Panc1 (cell line): ENCODE results near the gene COPB1. TPM values are rescaled to one million over a fixed set of nuclear protein-coding genes. Genes with fewer than 3 reads are reported as not detected.
A peak's percentile ranks its signal among the peaks of the same experiment; 100 is the strongest.

Experiments
- ATAC-seq: fragments of 200-7000 bp; cut with Tn5 transposase; 2 replicates; pipeline ENCODE4 v1.9.1; 2020; ENCODE audit warnings: mild to moderate bottlenecking, moderate library complexity
- BruUV-seq: library from RNA; stranded (reverse); fragments of 400-500 nt; replicated peaks from 2 replicates; lab custom pipeline; 2021; lab: Mats Ljungman, UMichigan
- CTCF ChIA-PET: fragments of 300-600 bp; sonication (Branson Sonifier 250); formaldehyde crosslinking; loops from one replicate; lab custom pipeline; 2022; ENCODE audit warnings: antibody characterized with exemption; lab: Charles Lee
- POLR2A ChIA-PET: fragments of 300-600 bp; sonication (Branson Sonifier 250); formaldehyde crosslinking; loops from one replicate; lab custom pipeline; 2022; ENCODE audit warnings: antibody characterized with exemption; lab: Charles Lee
- DNase-seq: peaks from one replicate; pipeline ENCODE4 v3.0.0-alpha.2; 2010; ENCODE audit warnings: low read depth, low spot score
- H3K27ac ChIP-seq: 2 replicates; pipeline ENCODE4 v1.5.1; 2011; ENCODE audit warnings: mild to moderate bottlenecking, low read length, inconsistent platforms
- H3K27me3 ChIP-seq: fragments of 200-500 bp; sonication (Bioruptor generic); 2 replicates; pipeline ENCODE4 v1.6.0; 2014; ENCODE audit warnings: low read length, inconsistent platforms; ENCODE audit not compliant: control insufficient read depth, insufficient read depth
- H3K36me3 ChIP-seq: fragments of 200-500 bp; sonication (Bioruptor generic); 2 replicates; pipeline ENCODE4 v1.5.1; 2014; ENCODE audit warnings: inconsistent platforms, mild to moderate bottlenecking, low read length, moderate library complexity; ENCODE audit not compliant: control insufficient read depth, insufficient read depth
- H3K4me1 ChIP-seq: 2 replicates; pipeline ENCODE4 v1.5.1; 2011; ENCODE audit warnings: inconsistent platforms, mild to moderate bottlenecking, low read length, moderate library complexity; ENCODE audit not compliant: control insufficient read depth, insufficient read depth
- H3K4me3 ChIP-seq, 2 experiments: 2 replicates each; pipeline ENCODE4 v1.5.1; 2011 to 2012; ENCODE audit warnings: low read depth in 2 of 2, low read length in 2 of 2, mild to moderate bottlenecking in 2 of 2, inconsistent platforms in 1 of 2, moderate library complexity in 1 of 2
- H3K9me3 ChIP-seq: fragments of 200-500 bp; sonication (Bioruptor generic); 2 replicates; pipeline ENCODE4 v1.5.1; 2014; ENCODE audit warnings: low read depth, mild to moderate bottlenecking, inconsistent platforms, low read length, moderate library complexity; ENCODE audit not compliant: control insufficient read depth, insufficient read depth
- POLR2AphosphoS5 ChIP-seq: IDR thresholded peaks from 2 replicates; pipeline ENCODE4 v1.6.1; 2012; ENCODE audit warnings: mild to moderate bottlenecking, low read depth, low read length, moderate library complexity
- SIN3A ChIP-seq: IDR thresholded peaks from 2 replicates; pipeline ENCODE4 v1.6.1; 2012; ENCODE audit warnings: low read depth, mild to moderate bottlenecking, low read length, moderate library complexity, borderline replicate concordance; ENCODE audit not compliant: insufficient read depth
- TCF7L2 ChIP-seq: IDR thresholded peaks from 2 replicates; pipeline ENCODE4 v1.6.1; 2011; ENCODE audit warnings: mild to moderate bottlenecking, low read depth, low read length, inconsistent platforms
- in situ Hi-C: cut with HindIII; loops from 2 replicates; pipeline ENCODE4 v1.10.0; 2016; ENCODE audit warnings: low sequenced_read_pairs, low pct_unique_long_range_greater_than_20kb
- intact Hi-C: fragments of 100-400 bp; cut with micrococcal nuclease; formaldehyde crosslinking; loops from one replicate; pipeline ENCODE4 v1.10.0; 2022; ENCODE audit not compliant: unreplicated experiment
- total RNA-seq: library from RNA; stranded (reverse); gene quantifications from one replicate; pipeline ENCODE4 v1.2.1, GENCODE V29; 2021; ENCODE audit not compliant: unreplicated experiment
- TF ChIP-seq, protein P1 (sequence below), 2 experiments: IDR thresholded peaks; 2 replicates each; pipeline ENCODE4 v1.6.1; 2011 to 2012; ENCODE audit warnings: low read depth in 2 of 2, control low read depth in 1 of 2, low read length in 1 of 2, mild to moderate bottlenecking in 1 of 2, moderate library complexity in 1 of 2; ENCODE audit not compliant: insufficient read depth in 1 of 2
- TF ChIP-seq, protein P2 (sequence below): fragments of 450-650 bp; IDR thresholded peaks from 2 replicates; pipeline ENCODE4 v1.5.1; 2017; ENCODE audit warnings: mild to moderate bottlenecking

COPB1 gene
- total RNA-seq, 1 experiment from 2014 or later = 123 TPM

DNA sequence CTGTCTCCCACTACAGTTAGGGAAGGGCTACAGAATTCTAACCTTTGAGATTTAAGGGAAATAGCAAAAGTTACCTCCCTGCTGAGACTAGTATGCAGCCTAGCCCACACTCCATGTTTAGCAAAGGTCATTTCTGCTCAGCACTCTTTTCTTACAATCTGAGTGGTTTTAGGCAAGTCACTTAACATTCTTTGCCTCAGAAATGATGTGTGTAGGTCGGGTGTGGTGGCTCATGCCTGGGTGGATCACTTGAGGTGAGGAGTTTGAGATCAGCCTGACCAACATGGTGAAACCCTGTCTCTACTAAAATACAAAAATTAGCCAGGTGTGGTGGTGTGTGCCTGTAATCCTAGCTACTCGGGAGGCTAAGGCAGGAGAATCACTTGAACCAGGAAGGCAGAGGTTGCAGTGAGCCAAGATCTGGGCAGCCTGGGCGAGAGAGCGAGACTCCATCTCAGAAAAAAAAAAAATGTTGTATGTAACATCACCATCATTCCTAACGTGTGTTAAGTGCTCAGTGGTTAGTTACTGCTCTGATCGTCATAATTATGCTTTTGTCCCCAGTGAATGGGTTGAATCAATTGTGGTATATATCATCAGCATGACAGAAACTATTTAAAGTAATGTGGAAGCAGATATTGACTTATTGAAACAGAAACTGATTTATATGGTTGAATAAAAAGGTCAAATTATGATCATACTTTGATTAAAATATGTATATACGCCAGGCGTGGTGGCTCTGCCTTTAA is 55.0 kb downstream of the COPB1 start:
- no peak for DNase-seq
- BruUV-seq = no TSS peak
- ChIA-PET CTCF (no interaction called here), POLR2A (no interaction called here)
- Histone ChIP-seq H3K9me3 (no peaks in the 10 kb centered on the region), H3K36me3 (no peaks in the 10 kb centered on the region), H3K27ac (no peak overlapping the region), H3K4me1 (peaks cover 4% of the 10 kb centered on the region; the same call in 1 of the 2 replicates), H3K27me3 (no peaks in the 10 kb centered on the region), H3K4me3 (no peak overlapping the region)
- no peak for ATAC-seq
- intact Hi-C loops (no loop called here), in situ Hi-C loops (no loop called here)
- TF ChIP-seq TCF7L2 = no peak
- TF ChIP-seq, protein P1, sequence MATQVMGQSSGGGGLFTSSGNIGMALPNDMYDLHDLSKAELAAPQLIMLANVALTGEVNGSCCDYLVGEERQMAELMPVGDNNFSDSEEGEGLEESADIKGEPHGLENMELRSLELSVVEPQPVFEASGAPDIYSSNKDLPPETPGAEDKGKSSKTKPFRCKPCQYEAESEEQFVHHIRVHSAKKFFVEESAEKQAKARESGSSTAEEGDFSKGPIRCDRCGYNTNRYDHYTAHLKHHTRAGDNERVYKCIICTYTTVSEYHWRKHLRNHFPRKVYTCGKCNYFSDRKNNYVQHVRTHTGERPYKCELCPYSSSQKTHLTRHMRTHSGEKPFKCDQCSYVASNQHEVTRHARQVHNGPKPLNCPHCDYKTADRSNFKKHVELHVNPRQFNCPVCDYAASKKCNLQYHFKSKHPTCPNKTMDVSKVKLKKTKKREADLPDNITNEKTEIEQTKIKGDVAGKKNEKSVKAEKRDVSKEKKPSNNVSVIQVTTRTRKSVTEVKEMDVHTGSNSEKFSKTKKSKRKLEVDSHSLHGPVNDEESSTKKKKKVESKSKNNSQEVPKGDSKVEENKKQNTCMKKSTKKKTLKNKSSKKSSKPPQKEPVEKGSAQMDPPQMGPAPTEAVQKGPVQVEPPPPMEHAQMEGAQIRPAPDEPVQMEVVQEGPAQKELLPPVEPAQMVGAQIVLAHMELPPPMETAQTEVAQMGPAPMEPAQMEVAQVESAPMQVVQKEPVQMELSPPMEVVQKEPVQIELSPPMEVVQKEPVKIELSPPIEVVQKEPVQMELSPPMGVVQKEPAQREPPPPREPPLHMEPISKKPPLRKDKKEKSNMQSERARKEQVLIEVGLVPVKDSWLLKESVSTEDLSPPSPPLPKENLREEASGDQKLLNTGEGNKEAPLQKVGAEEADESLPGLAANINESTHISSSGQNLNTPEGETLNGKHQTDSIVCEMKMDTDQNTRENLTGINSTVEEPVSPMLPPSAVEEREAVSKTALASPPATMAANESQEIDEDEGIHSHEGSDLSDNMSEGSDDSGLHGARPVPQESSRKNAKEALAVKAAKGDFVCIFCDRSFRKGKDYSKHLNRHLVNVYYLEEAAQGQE (IDR thresholded peaks at IDR 0.05; ENCODE audit: insufficient read depth in 1 of 2, low read depth in 2 of 2, low read length in 1 of 2) = no peak
- TF ChIP-seq, protein P2, sequence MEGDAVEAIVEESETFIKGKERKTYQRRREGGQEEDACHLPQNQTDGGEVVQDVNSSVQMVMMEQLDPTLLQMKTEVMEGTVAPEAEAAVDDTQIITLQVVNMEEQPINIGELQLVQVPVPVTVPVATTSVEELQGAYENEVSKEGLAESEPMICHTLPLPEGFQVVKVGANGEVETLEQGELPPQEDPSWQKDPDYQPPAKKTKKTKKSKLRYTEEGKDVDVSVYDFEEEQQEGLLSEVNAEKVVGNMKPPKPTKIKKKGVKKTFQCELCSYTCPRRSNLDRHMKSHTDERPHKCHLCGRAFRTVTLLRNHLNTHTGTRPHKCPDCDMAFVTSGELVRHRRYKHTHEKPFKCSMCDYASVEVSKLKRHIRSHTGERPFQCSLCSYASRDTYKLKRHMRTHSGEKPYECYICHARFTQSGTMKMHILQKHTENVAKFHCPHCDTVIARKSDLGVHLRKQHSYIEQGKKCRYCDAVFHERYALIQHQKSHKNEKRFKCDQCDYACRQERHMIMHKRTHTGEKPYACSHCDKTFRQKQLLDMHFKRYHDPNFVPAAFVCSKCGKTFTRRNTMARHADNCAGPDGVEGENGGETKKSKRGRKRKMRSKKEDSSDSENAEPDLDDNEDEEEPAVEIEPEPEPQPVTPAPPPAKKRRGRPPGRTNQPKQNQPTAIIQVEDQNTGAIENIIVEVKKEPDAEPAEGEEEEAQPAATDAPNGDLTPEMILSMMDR = no peak
- no peak for TF ChIP-seq POLR2AphosphoS5
- no peak for TF ChIP-seq SIN3A

DNA sequence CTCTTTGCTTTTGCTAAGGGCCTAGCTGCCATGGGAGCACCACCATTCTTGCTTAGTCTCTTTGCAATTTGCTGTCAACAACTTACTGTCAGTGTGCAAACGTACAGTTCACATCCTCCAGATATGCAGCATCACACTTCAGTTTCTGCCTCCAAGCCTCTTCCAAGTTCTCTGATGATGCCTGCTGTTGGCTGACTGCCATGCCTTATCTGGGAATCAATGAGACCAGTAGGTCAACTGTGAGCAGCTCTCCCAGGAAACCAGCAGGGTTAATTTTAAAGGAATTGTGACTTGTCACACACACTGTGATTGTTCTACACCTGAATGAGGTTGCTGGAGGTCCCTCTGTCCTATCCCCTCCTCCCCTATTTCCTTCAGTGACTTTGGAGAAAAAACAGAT is 56.0 kb downstream of the COPB1 start:
- no peak overlapping the region for H3K27ac ChIP-seq
- H3K36me3 ChIP-seq = no peaks in the 10 kb centered on the region
- H3K27me3 ChIP-seq = no peaks in the 10 kb centered on the region
- intact Hi-C loops = no loop called here
- no peak overlapping the region for H3K4me3 ChIP-seq
- DNase-seq (no peak), ATAC-seq (peak; percentile 53)
- no peak for TF ChIP-seq SIN3A
- no peak for TF ChIP-seq POLR2AphosphoS5
- TF ChIP-seq TCF7L2 = no peak
- TF ChIP-seq, protein P2 = no peak
- TF ChIP-seq, protein P1 (IDR thresholded peaks at IDR 0.05; ENCODE audit: insufficient read depth in 1 of 2, low read depth in 2 of 2, low read length in 1 of 2) = no peak
- ChIA-PET POLR2A (no interaction called here), CTCF (interaction anchor here (0.6 kb wide), 1 partner anchor 12 kb away, joined by 4 read pairs; no protein-coding TSS in a partner anchor)
- in situ Hi-C loops = no loop called here
- H3K9me3 ChIP-seq = no peaks in the 10 kb centered on the region
- H3K4me1 ChIP-seq = peaks cover 4% of the 10 kb centered on the region; the same call in 1 of the 2 replicates
- BruUV-seq = no TSS peak
